Testis (tissue), 2 donors: ENCODE results near the gene NUP205.

Source experiments
- POLR2A ChIP-seq: fragments of 450-650 bp; IDR thresholded peaks from one replicate; pipeline ENCODE4 v1.6.1; 2017; ENCODE audit warnings: antibody characterized with exemption, mild to moderate bottlenecking, moderate library complexity
- TF ChIP-seq, protein P1 (sequence below), 3 experiments: fragments of 450-650 bp in 2 of 3; fragments of 200-600 bp in 1 of 3; sonication (generic) in 1 of 3; IDR thresholded peaks; one replicate each; pipeline ENCODE4 v1.5.1; 2016 to 2019; ENCODE audit warnings: antibody characterized with exemption in 3 of 3, mild to moderate bottlenecking in 2 of 3, moderate library complexity in 1 of 3

DNA sequence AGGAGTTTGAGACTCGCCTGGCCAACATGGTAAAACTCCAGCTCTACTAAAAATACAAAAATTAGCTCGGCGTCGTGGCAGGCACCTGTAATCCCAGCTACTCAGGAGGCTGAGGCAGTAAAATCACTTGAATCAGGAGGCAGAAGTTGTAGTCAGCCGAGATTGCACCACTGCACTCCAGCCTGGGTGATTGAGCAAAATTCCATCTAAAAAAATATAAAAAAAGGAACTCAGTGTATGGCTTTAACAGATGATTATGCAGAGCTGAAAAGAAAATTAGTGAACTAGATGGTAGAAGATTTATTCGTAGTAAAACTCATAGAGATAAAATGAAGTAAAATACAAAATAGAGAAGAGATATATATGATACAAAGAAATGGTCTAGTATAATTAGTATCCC, 35.2 kb upstream of the NUP205 start:
- TF ChIP-seq, protein P1, sequence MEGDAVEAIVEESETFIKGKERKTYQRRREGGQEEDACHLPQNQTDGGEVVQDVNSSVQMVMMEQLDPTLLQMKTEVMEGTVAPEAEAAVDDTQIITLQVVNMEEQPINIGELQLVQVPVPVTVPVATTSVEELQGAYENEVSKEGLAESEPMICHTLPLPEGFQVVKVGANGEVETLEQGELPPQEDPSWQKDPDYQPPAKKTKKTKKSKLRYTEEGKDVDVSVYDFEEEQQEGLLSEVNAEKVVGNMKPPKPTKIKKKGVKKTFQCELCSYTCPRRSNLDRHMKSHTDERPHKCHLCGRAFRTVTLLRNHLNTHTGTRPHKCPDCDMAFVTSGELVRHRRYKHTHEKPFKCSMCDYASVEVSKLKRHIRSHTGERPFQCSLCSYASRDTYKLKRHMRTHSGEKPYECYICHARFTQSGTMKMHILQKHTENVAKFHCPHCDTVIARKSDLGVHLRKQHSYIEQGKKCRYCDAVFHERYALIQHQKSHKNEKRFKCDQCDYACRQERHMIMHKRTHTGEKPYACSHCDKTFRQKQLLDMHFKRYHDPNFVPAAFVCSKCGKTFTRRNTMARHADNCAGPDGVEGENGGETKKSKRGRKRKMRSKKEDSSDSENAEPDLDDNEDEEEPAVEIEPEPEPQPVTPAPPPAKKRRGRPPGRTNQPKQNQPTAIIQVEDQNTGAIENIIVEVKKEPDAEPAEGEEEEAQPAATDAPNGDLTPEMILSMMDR (IDR thresholded peaks at IDR 0.05) = no peak
- no peak for TF ChIP-seq POLR2A
